Esophagus squamous epithelium (tissue), 4 donors: ENCODE data around the gene RUVBL1.

Source experiments
- CTCF ChIP-seq, 6 experiments: fragments of 450-650 bp in 4 of 6; fragments of 200-600 bp in 2 of 6; sonication (generic) in 2 of 6; IDR thresholded peaks; one replicate each; pipeline ENCODE4 v1.5.1; 2016 to 2019; ENCODE audit warnings: antibody characterized with exemption in 6 of 6, mild to moderate bottlenecking in 4 of 6, moderate library complexity in 4 of 6
- POLR2A ChIP-seq, 4 donors: fragments of 450-650 bp; IDR thresholded peaks; one replicate each; pipeline ENCODE4 v1.6.1; 2017; ENCODE audit warnings: antibody characterized with exemption in 4 of 4, mild to moderate bottlenecking in 4 of 4, moderate library complexity in 3 of 4

GRCh38 chr3:128068156-128068620, 55.4 kb downstream of the RUVBL1 start:
- TF ChIP-seq POLR2A (IDR thresholded peaks at IDR 0.05) (no peak), CTCF (IDR thresholded peaks at IDR 0.05) (peak; percentile 11 to 51 (median 38))
